Mesothelial cell of epicardium (in vitro differentiated cells): ENCODE data around the gene ANKRD49. TPM values are rescaled to one million over a fixed set of nuclear protein-coding genes. Genes with fewer than 3 reads are reported as not detected.

Source experiments
- DNase-seq, 2 experiments: peaks; one replicate each; pipeline ENCODE4 v3.0.0; 2021; ENCODE audit warnings: low spot score in 2 of 2; ENCODE audit not compliant: unreplicated experiment in 2 of 2
- H3K27ac Mint-ChIP-seq: 2 replicates; pipeline ENCODE4 v1.8.0; 2021; ENCODE audit warnings: mixed read lengths
- H3K27me3 Mint-ChIP-seq: 2 replicates; pipeline ENCODE4 v1.8.0; 2021; ENCODE audit warnings: low read depth, mixed read lengths
- H3K36me3 Mint-ChIP-seq: 2 replicates; pipeline ENCODE4 v1.8.0; 2021; ENCODE audit warnings: mixed read lengths
- H3K4me1 Mint-ChIP-seq: 2 replicates; pipeline ENCODE4 v1.8.0; 2021; ENCODE audit warnings: mixed read lengths
- H3K4me3 Mint-ChIP-seq: 2 replicates; pipeline ENCODE4 v1.8.0; 2021; ENCODE audit warnings: mild to moderate bottlenecking, moderate library complexity, mixed read lengths
- H3K9me3 Mint-ChIP-seq: 2 replicates; pipeline ENCODE4 v1.8.0; 2021; ENCODE audit warnings: mixed read lengths
- CTCF ChIP-seq: fragments of 200-600 bp; sonication (generic); IDR thresholded peaks from one replicate; pipeline ENCODE4 v1.5.0; 2021; ENCODE audit warnings: antibody characterized with exemption; ENCODE audit not compliant: unreplicated experiment
- microRNA-seq: library from miRNA; unstranded; fragments of <30 nt; microRNA quantifications from one replicate; pipeline ENCODE4 v1.2.0, GENCODE V29; 2021; ENCODE audit warnings: inconsistent platforms, mixed read lengths
- total RNA-seq: library from RNA; stranded (reverse); gene quantifications from 3 replicates; pipeline ENCODE4 v1.2.1, GENCODE V29; 2021

Gene ANKRD49
- total RNA-seq, 1 donor from 2014 or later, result 16.6 TPM

- Mint-ChIP-seq H3K27me3 (no peaks in the 10 kb centered on the region), H3K4me3 (peak overlapping the region; percentile 76), H3K9me3 (no peaks in the 10 kb centered on the region), H3K4me1 (peaks cover 57% of the 10 kb centered on the region), H3K27ac (peak overlapping the region; percentile 83), H3K36me3 (no peaks in the 10 kb centered on the region)
- TF ChIP-seq CTCF, result no peak
- DNase-seq, result no peak
These were observed 51.7 kb downstream of the ANKRD49 start for GRCh38 chr11:94545264-94546161.

GRCh38 chr11:94546162-94546470 lies 52.3 kb downstream of the ANKRD49 start:
- Mint-ChIP-seq H3K36me3 (no peaks in the 10 kb centered on the region), H3K4me3 (peak overlapping the region; percentile 76), H3K27me3 (no peaks in the 10 kb centered on the region), H3K4me1 (peaks cover 62% of the 10 kb centered on the region), H3K9me3 (no peaks in the 10 kb centered on the region), H3K27ac (peak overlapping the region; percentile 83)
- TF ChIP-seq CTCF, result no peak
- DNase-seq, result no peak

- Mint-ChIP-seq H3K9me3 (no peaks in the 10 kb centered on the region), H3K27ac (peak overlapping the region; percentile 85), H3K4me1 (peaks cover 62% of the 10 kb centered on the region), H3K27me3 (no peaks in the 10 kb centered on the region), H3K36me3 (no peaks in the 10 kb centered on the region), H3K4me3 (peak overlapping the region; percentile 76)
- no peak for TF ChIP-seq CTCF
- DNase-seq, result no peak
These were observed 53.1 kb downstream of the ANKRD49 start for GRCh38 chr11:94546886-94547285.

GRCh38 chr11:94549146-94549545 lies 55.4 kb downstream of the ANKRD49 start:
- DNase-seq, result no peak
- Mint-ChIP-seq H3K4me1 (peaks cover 51% of the 10 kb centered on the region), H3K9me3 (no peaks in the 10 kb centered on the region), H3K27me3 (no peaks in the 10 kb centered on the region), H3K27ac (no peak overlapping the region), H3K4me3 (peak overlapping the region; percentile 36), H3K36me3 (no peaks in the 10 kb centered on the region)
- TF ChIP-seq CTCF, result no peak

Small RNAs within 50 kb of the gene (microRNA-seq; reads per million reads assigned to microRNA genes)
- gene MIR548L, result 14.1 reads per million, percentile 38 among the genes with 10 or more reads in this experiment

Other genes starting within 250 kb of the ANKRD49 start
- gene IZUMO1R, start 189.4 kb upstream of the ANKRD49 start, total RNA-seq, result not detected in 3 replicates
- gene GPR83, start 92.6 kb upstream of the ANKRD49 start, total RNA-seq, result 0.09 to 0.18 TPM (median 0.11 TPM) in 3 replicates
- 36.4 to 39.4 TPM (median 39.2 TPM) in 3 replicates for gene MRE11, start 140 bp upstream of the ANKRD49 start, total RNA-seq
- gene C11orf97, start 18.5 kb downstream of the ANKRD49 start, total RNA-seq, result not detected in 3 replicates
- gene FUT4, start 49.9 kb downstream of the ANKRD49 start, total RNA-seq, result 12.9 to 14.0 TPM (median 12.9 TPM) in 3 replicates
- 4.1 to 5.0 TPM (median 4.9 TPM) in 3 replicates for gene PIWIL4, start 73.4 kb downstream of the ANKRD49 start, total RNA-seq